Right lobe of liver (tissue), 4 donors: ENCODE data around the gene CUL9.

Experiments used
- CTCF ChIP-seq, 4 donors: fragments of 200-600 bp in 3 of 4; fragments of 450-650 bp in 1 of 4; IDR thresholded peaks; one replicate each; pipeline versions ENCODE4 v1.5.1 to v1.8.0; 2016 to 2022; ENCODE audit warnings: antibody characterized with exemption in 4 of 4, mild to moderate bottlenecking in 2 of 4
- POLR2A ChIP-seq: fragments of 450-650 bp; IDR thresholded peaks from one replicate; pipeline ENCODE4 v1.6.1; 2017; ENCODE audit warnings: antibody characterized with exemption, mild to moderate bottlenecking
- donor health status: DM: no; HTN: no; CAD: no.
- donor health status: DM: no; HTN: no; CAD: no.
- donor health status: DM: no; HTN: yes; CAD: no.

GRCh38 chr6:43186019-43186418 lies 4.0 kb downstream of the CUL9 start:
- TF ChIP-seq CTCF (IDR thresholded peaks at IDR 0.05) (no peak), POLR2A (no peak)
